ENCODE measurements around the gene MBNL2.
"Not testable (repeated sequence)": the region's sequence is repeated elsewhere in the genome, so short reads cannot be mapped to it uniquely, and the experiment has no call there.

Gene MBNL2

GRCh38 chr13:97337985-97338499 is 115.9 kb downstream of the MBNL2 start:
- intact Hi-C loops (cut with DNase I): loop anchor here (5.0 kb wide), 1 partner anchor 111 kb away; no protein-coding TSS in a partner anchor
- DNase-seq: no peak

GRCh38 chr13:97338571-97338970 is 116.4 kb downstream of the MBNL2 start:
- intact Hi-C loops (cut with DNase I): loop anchor here (5.0 kb wide), 1 partner anchor 111 kb away; no protein-coding TSS in a partner anchor
- DNase-seq: peak in 4 of 10 donors; percentile 30 to 83 (median 62)

GRCh38 chr13:97339019-97339987 is 117.2 kb downstream of the MBNL2 start:
- intact Hi-C loops (cut with DNase I): loop anchor here (5.0 kb wide), 1 partner anchor 112 kb away; no protein-coding TSS in a partner anchor
- peak in 7 of 10 donors; percentile 40 to 88 (median 48) for DNase-seq

GRCh38 chr13:97339988-97340749 is 118.0 kb downstream of the MBNL2 start:
- intact Hi-C loops (cut with DNase I): loop anchor here (5.0 kb wide), 2 partner anchors 113 to 228 kb away; no protein-coding TSS in a partner anchor

DNA sequence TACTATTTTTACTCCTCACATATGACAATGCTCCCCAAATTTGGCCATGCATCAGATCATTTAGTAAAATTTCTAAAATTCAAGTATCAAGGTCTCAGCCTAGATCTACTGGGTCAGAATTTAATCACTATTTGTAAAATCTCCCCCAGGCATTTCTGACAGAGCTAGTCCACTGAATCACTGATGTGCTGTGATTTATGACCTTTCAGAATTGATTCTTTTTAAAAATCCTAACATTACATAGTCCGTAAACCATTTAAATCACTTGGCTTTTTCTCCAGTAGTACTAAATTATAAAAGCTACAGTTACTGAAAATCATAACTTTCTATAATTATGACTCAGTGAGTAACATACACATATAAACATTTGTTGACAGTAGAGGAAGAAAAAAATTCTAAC is 119.0 kb downstream of the MBNL2 start:
- no peak for DNase-seq
- intact Hi-C loops (cut with DNase I): loop anchor here (5.0 kb wide), 1 partner anchor 229 kb away; no protein-coding TSS in a partner anchor

More at GRCh38 chr13:97339988-97340749, 118.0 kb downstream of the MBNL2 start:
- DNase-seq: no peak

DNA sequence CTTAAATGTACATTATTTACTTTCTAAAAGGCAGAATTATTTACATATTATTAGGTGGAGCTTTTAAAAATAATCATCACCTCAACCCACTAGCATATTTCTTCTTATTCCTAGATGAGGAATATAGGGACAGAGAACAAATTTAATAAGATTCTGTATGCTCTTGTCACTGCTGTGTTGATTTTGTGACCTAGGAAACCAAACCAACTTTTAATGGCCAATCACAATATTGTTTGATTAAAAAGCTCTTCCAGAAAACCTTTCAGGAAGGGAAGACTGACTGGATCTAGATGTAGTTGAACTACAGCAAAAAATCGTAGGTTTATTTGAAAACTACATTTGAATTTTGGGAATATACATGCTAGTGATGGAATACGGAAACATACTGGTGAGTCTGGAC is 120.0 kb downstream of the MBNL2 start:
- intact Hi-C loops (cut with DNase I): loop anchor here (5.0 kb wide), 1 partner anchor 230 kb away; no protein-coding TSS in a partner anchor

DNA sequence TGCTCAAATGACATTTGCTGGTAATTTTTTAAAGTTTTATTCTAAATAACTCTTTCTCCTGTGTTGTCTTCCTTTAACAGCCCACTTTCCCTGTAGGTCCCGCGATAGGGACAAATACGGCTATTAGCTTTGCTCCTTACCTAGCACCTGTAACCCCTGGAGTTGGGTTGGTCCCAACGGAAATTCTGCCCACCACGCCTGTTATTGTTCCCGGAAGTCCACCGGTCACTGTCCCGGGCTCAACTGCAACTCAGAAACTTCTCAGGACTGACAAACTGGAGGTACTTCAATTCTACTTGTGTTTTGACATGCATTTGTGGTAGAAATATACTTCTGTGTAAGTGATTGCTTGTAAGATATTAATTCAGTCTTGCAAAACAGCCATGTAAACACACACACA is 120.8 kb downstream of the MBNL2 start:
- no peak for DNase-seq
- intact Hi-C loops (cut with DNase I): loop anchor here (5.0 kb wide), 1 partner anchor 231 kb away; no protein-coding TSS in a partner anchor

More for the DNA sequence above, 120.0 kb downstream of the MBNL2 start:
- DNase-seq: no peak

DNA sequence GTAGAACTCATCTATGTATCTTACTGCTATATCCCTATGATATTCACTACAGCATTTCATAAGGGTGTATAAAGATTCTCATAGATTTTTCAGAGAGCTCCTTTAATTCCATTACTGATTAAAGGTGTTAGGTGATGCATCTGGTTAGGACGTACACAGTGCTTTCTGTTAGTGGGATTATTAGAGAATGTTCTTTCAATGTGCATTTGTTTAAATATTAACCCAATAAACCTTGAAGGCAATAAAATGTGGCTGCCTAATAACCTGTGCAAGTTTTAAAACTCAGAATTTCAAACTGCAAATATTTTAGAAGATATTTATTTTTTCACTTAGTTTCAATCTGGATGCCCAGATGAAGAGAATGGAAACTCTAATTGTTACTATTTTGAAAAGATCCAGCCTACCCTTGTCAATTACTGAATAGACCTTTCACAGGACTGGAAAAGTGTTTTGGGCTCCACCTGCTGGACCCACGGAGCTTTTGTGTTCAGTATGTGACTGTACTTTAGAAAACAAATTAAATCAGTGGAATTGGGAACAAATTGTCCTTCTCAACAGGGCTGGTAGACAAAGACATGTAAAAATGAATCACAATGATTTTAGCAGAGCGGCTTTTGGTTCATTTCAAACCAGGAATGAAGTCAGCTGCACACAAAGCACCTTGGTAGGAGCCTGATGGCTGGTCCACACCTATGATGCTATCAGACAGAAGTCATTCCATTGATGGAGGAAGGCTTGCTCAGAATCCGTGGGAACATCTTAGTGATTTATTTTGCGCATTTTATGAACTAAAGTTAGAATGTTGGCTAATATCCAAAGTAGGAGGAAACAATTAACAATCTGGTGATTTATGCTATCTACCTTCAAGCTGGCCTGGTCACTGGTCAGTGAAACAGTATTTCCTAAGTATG is 122.4 kb downstream of the MBNL2 start:
- intact Hi-C loops (cut with DNase I): loop anchor here (5.0 kb wide), 1 partner anchor 232 kb away; no protein-coding TSS in a partner anchor
- peak in 9 of 10 donors; percentile 39 to 95 (median 74) for DNase-seq

GRCh38 chr13:97346097-97346496 is 124.0 kb downstream of the MBNL2 start:
- intact Hi-C loops (cut with DNase I): no loop called here
- DNase-seq: no peak

GRCh38 chr13:97346561-97347254 is 124.6 kb downstream of the MBNL2 start:
- intact Hi-C loops (cut with DNase I): no loop called here
- peak in 1 of 10 donors; percentile 72 for DNase-seq

GRCh38 chr13:97347255-97347932 is 125.3 kb downstream of the MBNL2 start:
- intact Hi-C loops (cut with DNase I): no loop called here
- peak in 1 of 10 donors; percentile 55 for DNase-seq

DNA sequence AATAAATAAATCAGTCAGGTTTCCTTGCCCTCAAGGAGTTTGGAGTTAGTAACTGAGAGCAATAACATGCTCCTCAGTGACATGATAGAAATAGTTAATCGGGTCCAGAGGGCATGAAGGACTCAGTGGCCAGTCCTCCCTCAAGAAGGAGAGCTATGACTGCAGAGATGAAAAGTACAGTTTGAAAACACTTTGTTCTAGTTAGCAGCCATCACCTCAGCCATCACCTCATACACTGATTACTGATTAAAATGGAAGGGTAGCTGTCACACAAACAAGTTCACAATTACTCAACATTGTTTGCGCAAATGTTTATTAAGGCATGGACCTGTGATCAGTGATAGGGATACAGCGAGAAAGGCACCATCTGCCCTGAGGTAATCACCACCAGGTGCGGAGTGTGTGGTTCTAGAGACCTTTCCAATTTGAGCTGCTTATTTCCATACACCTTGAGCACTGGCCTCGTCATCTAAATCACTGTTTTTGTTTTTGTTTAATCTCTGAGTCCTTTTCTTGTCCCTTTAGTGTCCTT is 126.5 kb downstream of the MBNL2 start:
- intact Hi-C loops (cut with DNase I): no loop called here

GRCh38 chr13:97352012-97352411 is 129.9 kb downstream of the MBNL2 start:
- DNase-seq; intact Hi-C loops (cut with DNase I): not testable (repeated sequence)

More for the DNA sequence above, 126.5 kb downstream of the MBNL2 start:
- DNase-seq: no peak

- DNase-seq: no peak
- intact Hi-C loops (cut with DNase I): no loop called here
Measured at GRCh38 chr13:97352815-97353214, 130.7 kb downstream of the MBNL2 start.

DNA sequence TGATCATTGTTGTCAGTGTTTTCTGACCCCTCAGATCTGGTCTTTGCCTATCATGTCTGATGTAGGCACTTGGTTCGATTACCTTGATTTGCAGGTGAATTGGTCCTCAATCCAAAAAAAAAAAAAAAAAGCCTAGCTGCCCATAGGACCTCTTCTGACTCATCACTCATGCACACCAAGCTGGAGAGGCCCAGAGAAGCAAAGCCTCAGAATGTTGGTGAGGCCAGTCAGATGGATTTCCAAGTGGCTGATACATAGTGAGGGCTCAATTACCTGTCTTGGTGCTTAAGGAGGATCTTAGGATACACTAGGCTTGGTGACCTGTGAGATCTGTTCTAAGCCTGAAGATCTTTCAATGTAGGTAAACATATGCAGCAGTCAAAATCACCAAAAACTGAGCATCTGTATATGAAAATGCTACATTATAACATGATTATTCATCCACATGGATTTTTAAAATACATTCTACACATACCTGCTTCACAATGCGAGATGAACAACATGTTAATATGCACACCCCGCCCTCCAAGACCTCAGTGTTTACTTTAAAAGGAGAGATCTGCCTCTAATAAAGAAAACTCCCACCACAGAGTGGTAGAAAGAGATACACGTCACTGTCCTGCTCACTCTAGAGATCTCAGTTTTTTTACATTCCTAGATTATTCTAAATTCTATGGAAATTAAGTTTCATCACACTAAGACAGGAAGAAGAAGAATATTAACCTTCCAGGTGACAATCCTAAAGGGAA is 132.0 kb downstream of the MBNL2 start:
- DNase-seq: no peak
- intact Hi-C loops (cut with DNase I): no loop called here

- intact Hi-C loops (cut with DNase I): loop anchor here (5.0 kb wide), 2 partner anchors 133 to 338 kb away; partner anchors contain the start of gene MBNL2
- no peak for DNase-seq
Measured at GRCh38 chr13:97354808-97355207, 132.7 kb downstream of the MBNL2 start.

- intact Hi-C loops (cut with DNase I): loop anchor here (5.0 kb wide), 2 partner anchors 134 to 339 kb away; partner anchors contain the start of gene MBNL2
- no peak for DNase-seq
Measured at GRCh38 chr13:97356592-97356991, 134.5 kb downstream of the MBNL2 start.

Measured in posterior cingulate gyrus (tissue), 11 donors.